ENCODE data around the gene TRPV5.
"Not testable (repeated sequence)": the region's sequence is repeated elsewhere in the genome, so short reads cannot be mapped to it uniquely, and the experiment has no call there.

Gene TRPV5

DNA sequence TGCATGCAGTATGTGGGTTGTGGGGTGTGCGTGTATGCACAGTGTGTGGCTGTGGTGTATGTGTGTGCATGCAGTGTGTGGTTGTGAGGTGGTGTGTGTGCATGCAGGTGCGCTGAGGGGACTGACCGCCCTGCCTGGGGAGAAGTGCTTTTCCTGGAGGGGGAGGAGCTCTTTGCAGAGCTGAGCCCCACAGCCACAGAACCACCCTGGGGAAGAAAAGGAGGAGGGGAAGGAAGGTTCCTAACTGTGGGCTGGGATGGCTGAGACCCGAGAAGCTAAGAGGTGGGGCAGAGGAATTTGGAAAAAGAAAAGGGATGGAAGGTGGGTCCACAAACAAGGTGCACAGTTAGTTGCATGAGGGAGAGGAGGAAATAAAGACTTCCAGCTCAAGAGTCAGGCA lies at the start of gene TRPV5:
Gene TRPV5 (minus strand): TSS at position 123 of the 400 bp plus-strand sequence. CDS start 287 bp downstream, outside the sequence.
- no peak for DNase-seq

GRCh38 chr7:142978402-142978801 lies 44.9 kb upstream of the TRPV5 start:
- not testable (repeated sequence) for DNase-seq

DNA sequence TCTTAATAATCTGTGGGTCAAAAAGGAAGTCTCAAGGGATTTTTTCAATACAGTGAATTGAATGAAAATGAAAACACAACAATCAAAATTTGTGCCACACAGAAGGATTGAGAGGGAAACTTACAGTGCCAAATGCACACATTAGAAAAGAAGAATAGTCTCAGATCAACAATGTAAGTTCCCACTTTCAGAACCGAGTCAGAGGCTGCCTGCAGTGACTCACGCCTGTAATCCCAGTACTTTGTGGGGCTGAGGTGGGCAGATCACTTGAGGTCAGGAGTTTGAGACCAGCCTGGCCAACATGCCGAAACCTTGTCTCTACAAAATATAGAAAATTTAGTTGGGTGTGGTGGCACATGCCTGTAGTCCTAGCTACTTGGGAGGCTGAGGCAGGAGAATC lies 41.1 kb upstream of the TRPV5 start:
- no peak for DNase-seq

DNA sequence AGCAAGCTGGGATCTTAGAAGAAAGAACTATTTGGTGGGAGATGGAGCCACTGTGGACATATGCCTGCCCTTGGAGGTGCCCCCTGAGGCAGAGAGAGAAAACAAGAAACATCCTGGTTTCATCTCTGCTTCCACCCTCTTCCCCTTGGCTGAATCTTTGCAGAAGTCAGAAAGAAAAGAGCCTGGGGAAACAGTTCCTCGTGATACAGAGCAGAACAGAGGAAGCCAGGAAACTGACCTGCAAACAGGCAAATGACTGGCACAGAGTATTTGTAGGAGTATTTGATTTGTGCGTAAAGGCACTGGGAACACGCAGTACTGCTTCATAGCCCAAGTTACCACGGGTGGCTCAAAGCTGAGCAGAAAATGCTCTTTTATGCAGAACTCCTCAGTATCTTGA lies 35.6 kb upstream of the TRPV5 start:
- DNase-seq: no peak

DNA sequence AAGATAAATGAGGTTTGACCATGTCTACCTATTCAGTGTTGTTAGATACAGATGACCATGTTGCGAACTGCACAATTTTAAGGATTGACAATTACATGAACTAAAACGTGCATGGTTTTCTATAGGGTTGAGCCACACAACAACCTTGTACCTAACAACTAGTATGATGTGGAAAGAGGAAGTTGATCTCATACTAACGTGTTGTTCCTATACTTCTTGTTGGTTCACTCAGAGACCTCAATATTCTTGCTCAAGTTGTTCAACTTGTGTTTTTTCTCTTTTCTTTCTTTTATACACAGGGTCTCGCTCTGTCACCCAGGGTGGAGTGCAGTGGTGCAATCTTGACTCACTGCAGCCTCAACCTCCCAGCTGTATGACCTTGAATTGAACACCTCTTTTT lies 34.7 kb upstream of the TRPV5 start:
- DNase-seq: no peak

GRCh38 chr7:142964502-142965246 lies 31.1 kb upstream of the TRPV5 start:
- no peak for DNase-seq

DNA sequence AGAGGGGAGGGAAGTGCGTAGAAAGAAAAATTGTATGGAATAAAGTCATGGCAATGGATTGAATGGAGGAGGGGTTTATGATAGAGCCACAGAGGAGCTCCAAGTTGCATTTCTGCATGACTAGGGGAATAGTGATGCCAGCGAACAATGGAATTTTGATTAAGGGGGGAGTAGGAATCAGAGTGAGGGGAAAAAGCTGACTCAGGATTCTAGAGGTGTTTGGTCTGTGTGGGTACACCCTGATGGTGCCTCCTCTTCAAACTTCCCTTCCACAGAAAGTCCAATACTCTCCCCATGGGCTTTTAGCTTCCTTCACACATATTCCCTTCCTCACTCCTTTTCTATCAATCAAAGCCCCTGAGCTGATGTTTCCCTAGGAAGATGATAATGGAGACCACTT lies 30.4 kb upstream of the TRPV5 start:
- no peak for DNase-seq

DNA sequence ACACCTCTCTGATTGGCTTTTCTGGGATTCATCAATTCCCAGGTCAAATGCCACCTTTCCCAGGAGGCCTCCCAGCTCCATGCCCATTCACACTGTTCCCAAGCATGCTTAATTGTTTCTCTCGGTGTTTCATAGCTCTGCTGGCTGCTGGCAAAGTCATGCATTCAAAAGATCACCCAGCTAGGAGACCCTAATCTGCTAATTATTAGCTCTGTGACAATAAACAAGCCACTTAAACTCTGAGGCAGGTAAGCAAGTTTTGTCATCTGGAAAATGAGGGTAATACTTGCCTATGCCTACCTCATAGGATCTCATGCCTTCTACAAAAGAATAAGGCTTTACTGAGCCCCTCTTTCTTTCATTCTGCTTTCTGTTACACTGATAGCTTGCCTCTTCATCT lies 29.4 kb upstream of the TRPV5 start:
- no peak for DNase-seq

DNA sequence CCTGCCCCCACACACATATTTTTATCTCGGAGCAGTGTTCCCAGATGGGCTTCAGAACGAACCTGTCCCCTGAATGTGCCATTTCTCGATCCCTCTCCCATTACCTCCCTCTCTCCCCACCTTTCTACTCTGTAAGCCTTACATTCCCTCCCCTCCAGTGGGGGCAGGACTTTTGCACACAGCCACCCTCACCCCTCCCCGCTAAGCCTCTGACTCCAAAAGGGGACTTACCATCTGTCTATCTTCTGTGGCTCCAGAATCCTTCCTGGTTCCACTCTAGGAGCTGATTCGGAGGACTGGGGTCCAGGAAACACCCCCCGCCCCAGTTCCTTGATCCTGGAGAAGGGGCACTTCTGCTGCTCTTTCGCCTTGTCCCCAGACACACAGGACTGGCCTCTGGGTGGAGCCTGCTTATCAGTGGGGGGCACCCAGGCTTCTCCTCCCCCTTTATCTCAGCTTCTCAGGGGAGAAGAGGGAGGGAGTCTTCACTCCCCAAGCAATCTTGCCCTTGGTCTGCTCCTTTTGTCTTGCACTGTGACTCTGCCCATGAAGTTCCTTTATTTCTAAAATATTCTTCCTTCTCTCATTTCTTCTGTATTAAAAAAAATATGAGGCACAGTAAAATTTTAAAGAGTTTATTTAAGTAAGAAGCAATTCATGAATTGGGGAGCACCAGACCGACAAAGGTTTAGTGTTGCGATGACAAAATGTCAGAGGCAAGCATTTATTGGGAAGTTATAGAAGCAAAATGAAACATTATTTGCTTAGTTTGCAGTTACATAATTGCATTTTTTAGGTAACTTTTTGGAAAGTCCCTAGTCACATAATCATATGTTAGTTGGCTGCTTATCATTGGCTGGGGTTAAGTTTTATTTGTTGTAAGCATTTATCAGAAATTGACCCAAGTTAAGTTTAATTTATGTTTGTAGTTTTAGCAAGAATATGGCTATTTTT lies 28.7 kb upstream of the TRPV5 start, which contains the start of gene KEL:
Gene KEL (minus strand): TSS at position 391 of the 954 bp plus-strand sequence. CDS start 157 bp downstream, at position 234.
- DNase-seq: no peak

DNA sequence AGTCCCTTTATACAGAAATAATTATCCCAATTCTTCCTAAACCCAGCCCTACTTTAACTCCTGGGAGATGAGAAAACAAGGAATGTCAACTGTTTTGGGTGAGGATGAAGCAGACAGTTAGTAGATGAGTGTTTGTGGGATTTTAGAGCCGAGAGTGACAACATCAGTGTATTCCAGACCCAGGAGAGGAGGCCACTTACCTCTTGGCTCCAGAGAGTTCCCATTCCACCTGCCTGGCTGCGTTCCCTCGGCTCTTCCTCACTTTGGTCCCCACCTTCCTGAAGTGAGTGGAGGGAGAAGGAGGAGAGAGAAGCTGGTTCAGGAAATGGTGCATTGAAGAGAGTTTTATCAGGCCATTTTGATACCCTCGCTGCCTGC lies 28.0 kb upstream of the TRPV5 start:
- DNase-seq: no peak

DNA sequence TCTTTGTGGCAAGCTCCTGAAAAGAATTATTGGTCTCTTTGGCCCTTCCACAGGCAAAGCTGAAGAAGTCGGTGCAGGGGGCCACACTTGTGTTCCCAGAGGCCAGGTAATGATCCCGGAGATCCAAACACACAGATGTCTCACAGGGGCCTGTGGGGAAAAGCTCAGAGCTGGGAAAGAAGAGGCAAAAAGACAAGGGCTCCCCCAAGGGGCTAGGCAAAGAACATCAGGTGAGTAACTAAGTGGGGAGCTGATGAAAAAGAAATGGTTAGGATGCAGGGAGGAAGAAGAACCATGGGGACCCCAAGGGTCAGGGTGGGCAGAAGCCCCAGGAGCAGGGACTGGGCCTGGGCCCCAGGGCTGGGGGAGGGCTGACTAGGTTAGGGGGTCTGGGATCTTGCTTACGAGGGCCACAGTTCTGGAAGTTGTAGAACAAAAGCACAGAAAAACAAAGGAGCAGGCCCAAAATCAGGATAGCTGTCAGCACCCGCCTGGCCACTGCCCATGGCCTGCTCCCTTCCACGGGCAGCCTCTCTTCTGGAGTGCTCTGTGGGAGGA lies 27.5 kb upstream of the TRPV5 start:
- no peak for DNase-seq

DNA sequence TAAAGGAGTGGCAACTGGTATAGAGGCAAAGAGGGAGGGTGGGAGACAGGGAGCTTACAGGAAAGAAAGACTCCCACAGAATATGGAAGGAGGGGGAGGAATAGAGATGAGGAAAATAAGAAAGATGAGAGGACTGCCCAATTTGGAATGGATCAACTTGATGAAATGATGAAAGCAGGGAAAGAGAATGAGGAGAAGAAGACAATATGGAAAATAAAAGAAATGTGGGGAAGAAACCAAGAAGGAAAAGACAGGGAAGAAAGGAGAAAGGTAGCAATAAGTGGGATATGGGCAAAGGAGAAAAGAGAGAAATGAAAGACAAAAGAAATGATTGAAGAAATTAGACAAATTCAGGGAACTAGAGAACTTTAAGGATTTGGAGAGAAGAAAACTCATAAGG lies 25.7 kb upstream of the TRPV5 start:
- DNase-seq: no peak

- no peak for DNase-seq
Measured at GRCh38 chr7:142957723-142958122, 24.2 kb upstream of the TRPV5 start.

DNA sequence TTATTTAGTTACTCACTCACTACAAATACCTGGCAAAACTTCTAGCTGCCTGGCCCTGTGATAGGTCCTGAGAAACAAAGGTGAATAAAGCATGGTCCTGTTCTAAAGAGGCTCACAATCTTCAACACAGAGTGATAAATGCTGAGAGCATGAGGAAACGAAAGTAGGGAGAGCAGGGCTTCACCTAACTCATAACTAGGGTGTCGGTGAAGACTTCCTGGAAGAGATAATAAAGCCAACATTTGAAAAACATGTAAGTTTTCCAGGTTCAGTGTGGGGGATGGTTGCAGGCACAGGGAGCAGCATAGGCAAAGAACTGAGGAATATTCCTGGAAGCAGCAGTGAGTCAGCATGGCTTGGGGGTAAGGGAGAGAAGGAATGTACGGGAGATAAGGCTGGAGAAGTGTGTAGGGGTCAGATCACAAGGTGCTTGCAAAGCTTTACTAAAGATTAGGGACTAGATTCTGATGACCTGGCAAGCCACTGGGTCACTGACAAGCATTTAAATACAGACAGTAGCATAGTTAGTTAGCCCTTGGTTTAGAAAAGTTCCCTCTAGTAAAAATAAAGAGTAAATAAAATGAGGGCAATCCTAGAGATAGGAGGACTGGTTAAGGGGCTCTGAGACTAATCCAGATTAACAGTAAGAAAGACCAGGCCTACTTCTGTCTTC lies 23.5 kb upstream of the TRPV5 start:
- DNase-seq: no peak

GRCh38 chr7:142954680-142955268 lies 21.2 kb upstream of the TRPV5 start:
- DNase-seq: no peak

DNA sequence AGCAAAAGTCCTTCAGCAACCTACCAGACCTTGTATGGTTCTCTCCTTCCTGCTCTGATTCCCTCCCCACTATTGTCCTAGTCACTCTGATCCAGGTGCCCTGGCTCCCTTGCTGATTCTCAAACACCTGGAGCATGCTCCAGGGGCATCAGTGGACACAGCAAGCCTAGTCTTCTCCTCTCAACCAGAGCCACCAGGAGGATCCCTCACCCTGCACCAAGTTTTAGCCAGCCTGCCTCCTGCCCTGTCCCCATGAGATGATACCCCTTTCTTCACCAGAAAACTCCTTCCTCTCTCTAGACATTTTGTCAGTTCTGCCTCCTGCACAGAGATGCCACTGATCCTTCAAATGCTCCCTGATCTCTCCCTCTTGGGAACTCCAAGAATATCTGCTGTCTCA lies 16.7 kb upstream of the TRPV5 start:
- no peak for DNase-seq

DNA sequence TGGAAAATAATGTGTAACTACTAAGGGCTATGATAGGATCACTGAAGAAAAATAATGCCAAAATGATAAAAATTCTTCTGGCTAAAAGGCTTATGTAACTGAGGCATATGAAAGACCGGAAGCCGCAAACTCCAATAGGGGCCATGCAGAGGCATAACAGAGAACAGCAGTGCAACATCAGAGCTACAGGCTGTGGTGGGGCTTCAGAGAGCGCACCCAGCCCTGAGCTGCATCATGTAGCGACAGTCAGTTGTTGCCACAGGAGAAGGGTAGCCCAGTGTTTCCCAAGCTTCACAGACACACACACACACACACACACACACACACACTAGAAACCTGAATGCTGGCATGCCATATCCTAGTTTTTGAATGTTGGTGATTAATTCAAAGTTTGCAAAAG lies 15.1 kb upstream of the TRPV5 start:
- DNase-seq: no peak

GRCh38 chr7:142945001-142945400 lies 11.5 kb upstream of the TRPV5 start:
- no peak for DNase-seq

DNA sequence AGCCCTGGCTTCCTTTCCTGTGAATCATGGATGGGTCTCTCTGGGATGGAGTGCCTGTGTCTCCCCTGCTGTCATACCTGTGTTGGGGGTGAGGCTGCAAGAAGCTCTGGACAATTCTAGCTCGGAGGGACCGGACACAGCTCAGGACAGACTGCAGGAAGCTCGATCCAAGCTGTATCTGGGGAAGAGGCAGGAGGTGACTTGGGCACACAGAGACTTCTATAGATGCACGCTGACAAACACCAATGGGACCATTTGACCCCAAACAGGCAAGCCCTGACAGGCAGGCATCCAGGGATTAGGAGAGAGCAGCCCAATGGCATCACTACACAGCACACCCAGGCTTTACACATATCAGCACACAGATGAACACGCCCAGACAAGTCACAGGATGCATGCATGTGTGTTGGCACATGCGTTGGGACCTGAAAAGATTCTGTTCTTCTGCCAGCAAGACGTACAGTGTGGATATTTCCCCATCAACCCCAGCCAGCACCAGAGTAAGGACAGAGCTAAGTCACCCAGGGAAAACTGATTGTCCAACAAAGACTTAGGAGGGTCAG lies 10.2 kb upstream of the TRPV5 start:
- DNase-seq: no peak

- DNase-seq: no peak
Measured at GRCh38 chr7:142942746-142943145, 9.2 kb upstream of the TRPV5 start.

DNA sequence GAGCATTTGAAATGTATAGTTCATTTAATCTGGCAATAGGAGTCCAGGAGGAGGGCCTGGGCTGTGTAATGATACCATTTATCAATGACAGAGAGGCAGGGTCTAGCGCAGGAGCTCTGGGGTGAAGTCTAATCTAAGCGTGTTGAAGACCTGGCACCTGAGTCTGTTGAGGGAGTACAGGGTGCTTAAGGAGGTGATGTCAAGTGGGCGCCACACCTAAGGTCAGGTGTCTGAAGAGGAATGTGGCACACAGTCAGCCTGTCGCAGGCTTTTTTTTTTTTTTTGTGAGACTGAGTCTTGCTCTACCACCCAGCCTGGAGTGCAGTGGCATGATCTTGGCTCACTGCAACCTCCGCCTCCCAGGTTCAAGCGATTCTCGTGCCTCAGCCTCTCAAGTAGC lies 8.0 kb upstream of the TRPV5 start:
- no peak for DNase-seq

DNA sequence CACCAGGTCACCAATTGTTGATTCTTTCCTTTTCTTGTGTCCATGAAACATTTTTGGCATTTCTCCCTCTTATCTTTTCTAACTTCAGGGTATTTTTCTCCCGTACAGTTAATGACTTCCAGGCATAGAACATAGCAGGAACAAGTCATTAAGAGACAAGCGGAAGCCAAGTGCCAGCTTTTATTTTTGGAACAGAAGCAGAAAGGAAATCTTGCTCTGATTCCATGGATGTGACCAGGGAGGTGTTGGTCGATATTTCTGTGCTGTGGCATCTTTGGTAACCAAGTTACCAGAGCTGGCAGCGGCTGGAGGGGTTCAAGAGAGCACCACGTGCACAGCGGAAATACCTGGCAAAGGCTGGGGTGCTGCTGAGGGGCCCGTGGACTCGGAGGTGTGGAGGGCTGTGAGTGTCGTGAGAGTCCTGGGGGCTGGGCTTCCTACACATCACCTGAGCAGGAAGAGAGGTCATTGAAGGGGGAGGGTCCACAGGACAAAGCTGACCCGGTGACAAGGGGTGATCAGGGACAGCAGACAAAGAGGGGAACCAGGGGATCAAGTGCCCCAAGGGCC lies 7.5 kb upstream of the TRPV5 start:
- no peak for DNase-seq
